Measurements from ENCODE around the gene TRABD.
"Not testable (repeated sequence)": the region's sequence is repeated elsewhere in the genome, so short reads cannot be mapped to it uniquely, and the experiment has no call there.

TRABD gene

DNA sequence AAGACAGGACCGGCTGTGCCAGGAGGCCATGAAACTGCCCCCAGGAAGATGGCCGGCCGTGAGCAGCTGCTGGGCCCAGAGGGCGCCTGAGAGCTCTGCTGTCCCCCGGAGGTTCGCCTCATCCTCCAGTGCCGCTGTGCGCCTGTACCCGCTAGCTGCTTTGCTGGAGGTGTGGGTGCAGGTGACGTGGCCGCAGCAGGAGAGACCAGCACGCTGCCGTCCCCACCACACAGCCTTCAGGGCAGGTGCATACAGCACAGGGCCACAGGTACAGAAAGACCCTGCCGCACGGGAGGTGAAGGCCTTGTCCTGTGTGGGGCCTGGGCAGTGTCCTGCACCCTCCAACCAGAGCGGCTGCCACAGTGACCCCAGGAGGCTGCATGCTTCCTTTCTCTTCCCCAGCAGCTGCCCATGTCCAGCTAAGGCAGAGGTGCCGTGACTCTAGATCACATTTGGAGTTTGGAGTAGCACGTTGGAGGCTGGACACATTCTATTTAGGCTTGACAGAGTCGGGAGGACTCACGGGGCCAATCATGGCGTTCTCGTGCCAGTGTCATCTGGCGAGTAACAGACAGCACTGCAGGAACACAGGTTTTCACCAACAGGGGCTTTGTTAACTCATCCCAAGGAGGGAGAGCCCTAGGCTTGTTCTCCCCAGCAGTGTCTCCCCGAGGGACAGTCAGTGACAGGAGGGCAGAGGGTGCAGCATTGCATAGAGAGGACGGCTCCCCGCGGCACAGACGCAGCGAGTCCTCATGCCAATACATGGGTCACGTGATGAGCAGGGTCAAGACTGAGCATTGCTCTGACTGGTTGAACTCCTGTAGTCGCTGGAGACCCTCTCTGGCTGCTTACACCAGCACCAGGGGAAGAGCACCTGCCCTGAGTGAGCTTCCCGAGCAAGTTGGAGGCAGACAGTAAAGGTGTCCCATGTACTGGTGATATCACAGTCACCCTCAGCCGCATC is 33.9 kb upstream of the TRABD start:
- no peak for DNase-seq (ENCODE audit: low read depth in 2 of 2)

DNA sequence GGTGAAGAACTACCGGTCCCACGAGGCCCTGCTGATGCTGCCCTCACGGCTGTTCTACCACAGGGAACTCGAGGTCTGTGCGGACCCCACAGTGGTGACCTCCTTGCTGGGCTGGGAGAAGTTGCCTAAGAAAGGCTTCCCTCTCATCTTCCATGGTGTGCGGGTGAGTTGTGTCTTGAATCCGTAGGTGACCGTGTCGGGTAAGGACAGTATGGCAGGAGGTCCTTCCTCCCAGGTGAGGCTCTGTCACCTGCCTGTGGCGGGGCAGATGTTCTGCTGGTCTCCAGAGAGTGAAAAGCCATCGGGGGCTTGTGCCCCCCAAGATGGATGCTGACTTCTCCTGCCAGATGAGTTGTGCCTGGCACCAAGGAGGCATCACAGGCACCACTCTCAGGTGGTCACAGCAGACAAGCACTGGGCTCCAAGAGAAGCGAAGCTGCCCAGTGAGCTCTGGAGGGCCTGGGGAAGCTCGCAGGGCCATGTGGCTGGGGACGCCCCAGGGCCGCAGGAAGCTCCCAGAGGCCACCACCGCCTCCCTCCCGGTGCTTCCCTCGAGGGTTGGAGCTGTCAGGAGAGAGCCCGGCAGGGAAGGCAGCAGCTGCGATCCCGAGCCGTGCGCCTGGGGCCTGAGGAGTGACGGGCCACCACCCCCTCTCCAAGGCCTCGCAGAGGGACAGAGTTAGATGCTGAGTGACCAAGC is 32.5 kb upstream of the TRABD start:
- DNase-seq (ENCODE audit: low read depth in 2 of 2) = no peak

DNA sequence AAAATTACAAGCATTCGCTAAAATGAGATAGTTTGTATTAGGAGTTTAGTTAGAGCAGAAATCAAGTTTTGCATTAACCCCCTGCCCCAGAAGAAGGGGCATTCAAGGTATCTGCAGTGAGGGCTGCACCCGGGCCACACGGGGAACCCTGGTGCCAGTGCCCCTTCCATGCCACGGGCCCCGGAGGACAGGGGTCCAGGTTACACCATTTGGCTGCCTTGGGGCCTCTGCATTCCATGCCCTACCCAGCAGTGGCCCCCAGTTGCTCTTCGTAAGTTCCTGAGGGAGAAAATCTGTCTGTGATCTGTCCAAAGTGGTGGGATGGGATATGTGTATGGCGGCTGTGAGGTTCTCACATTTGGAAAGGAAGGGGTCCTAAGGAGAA is 32.0 kb upstream of the TRABD start:
- no peak for DNase-seq (ENCODE audit: low read depth in 2 of 2)

DNA sequence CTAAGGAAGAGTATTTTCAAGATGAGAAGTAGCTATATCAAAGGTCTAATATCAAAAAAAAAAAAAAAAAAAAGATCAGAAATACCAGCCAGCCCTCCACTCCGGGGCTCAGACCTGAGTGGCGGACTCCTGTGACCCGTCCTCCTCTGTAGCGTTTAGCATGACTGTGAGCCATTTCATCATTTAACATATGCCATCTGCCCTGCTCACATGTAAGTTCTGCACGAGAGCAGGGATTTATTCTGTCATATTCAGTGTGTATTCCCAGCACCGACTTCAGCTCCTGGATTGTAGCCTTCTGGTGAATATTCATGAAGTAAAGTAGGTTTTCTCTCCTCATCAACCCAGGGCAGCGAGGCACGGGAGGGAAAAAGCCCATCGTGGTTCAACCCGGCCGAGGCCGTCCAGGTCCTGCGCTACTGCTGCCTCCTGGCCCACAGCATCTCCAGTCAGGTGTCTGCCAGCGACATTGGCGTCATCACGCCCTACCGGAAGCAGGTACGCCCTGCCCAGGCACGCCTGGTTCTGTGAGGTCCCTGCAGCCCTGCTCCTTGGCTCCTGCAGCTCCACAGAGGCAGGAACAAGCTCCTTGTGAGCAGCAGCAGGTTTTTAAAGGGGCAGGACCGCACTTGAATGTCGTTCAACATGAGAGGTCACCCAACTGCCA is 27.9 kb upstream of the TRABD start:
- DNase-seq (ENCODE audit: low read depth in 2 of 2) = no peak

DNA sequence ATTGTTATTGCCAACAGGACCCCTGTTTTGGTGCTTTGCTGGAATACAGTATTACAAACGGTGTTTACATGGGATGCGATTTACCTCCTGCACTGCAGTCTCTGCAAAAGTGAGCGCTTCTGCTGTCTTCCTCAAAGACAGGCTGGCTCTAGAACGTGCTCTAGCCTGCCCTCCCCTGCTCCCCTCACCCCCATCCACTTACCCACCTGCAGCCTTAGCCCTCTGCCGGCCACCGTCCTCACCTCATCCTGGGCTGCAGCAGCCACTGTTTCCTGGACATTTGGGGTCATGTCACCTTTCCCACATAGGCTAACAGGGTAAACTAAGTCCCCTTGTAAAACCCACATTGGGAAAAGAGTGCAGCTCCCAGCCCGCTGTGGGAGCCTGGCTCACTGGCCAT is 24.8 kb upstream of the TRABD start:
- DNase-seq (ENCODE audit: low read depth in 2 of 2) = no peak

DNA sequence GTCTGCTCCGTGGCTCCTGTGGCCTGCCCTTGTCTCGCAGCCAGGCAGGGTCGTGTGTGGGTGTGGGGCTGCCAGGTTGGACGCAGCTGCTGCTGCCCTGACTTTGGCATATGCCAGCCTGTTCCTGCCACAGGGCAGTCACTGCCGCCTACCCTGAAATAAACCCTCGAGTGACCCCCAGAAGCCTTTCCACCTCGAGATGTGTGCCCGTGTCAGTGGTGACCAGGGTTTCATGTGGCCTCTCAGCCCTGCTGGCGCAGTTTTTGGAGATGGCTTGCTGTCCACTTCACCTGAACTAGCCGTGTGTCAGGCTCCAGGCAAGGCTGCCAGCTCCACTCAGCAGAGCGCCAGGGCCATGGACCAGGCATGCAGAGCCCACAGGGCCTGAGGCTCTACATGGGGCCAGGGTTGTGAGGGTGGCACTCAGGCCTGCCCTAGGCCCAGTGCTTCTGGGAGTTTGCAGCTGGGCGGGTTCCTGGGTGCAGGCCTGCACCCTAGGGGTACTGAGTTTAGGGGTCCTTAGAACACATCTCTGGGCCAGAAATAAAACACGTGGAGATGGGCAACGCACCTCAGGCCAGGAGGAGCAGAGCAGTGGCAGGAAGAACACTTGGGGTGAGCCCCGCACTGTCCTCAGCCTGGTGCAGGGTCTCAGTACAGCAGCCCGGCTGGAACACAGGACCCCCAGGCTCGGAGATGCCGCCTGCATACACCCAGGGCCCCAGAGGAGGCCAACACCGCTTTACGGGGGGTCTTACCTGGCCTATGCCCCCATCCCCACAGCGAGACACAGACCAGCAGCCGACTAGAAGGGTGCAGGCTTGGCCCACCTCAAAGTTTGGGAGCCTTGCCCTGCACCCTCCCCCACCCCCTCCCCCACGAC is 24.0 kb upstream of the TRABD start:
- DNase-seq (ENCODE audit: low read depth in 2 of 2) = no peak

DNA sequence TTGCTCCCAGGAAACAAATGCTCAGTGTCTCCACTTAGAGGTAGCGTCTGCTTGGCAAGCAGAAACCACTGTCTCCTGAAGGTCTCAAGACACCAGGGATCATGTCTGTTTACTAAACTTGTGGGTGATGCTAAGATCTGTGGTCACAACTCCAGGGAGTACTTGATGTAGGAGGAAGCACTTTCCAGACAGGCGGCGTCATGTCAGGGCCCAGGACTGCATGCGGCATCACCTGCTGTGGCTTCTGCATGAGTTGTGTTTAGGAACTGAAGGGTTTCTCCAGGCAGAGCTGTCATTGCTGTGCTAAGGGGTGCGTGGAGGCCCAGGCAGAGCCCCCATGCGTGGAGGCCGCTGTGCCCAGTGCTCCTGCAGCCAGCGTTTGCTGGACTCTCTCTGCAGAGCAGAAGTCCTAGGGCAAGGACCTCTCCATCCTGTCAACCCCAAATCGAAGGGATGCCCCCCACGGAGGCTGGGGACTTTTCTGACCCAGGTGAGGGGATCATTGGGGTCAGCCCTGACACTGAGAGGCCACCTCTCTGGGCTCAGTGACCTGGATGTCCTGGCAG is 23.2 kb upstream of the TRABD start:
- DNase-seq (ENCODE audit: low read depth in 2 of 2) = no peak

DNA sequence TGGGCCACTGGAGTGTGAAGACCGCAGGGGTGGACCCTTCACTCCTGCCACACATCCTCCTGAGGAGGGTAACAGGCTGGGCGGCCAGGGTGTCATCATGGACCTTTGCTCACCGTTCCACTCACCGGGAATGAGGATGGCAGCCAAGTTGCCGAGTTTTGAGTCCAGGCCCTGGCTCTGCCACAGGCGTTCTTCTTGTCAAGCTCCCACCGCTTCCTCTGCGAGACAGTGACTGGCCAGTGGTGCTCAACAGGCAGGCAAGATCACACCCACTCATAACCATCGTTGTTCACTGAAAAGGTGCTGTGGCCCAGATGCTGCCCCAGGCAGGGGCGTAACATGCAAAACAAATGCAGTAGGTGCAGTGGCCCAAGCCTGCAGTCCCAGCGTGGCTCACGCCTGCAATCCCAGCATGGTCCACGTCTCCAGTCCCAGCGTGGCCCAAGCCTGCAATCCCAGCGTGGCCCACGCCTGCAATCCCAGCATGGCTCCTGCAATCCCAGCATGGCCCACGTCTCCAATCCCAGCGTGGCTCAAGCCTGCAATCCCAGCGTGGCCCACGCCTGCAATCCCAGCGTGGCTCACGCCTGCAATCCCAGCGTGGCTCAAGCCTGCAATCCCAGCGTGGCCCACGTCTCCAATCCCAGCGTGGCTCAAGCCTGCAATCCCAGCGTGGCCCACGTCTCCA is 20.1 kb upstream of the TRABD start:
- DNase-seq (ENCODE audit: low read depth in 2 of 2) = no peak

DNA sequence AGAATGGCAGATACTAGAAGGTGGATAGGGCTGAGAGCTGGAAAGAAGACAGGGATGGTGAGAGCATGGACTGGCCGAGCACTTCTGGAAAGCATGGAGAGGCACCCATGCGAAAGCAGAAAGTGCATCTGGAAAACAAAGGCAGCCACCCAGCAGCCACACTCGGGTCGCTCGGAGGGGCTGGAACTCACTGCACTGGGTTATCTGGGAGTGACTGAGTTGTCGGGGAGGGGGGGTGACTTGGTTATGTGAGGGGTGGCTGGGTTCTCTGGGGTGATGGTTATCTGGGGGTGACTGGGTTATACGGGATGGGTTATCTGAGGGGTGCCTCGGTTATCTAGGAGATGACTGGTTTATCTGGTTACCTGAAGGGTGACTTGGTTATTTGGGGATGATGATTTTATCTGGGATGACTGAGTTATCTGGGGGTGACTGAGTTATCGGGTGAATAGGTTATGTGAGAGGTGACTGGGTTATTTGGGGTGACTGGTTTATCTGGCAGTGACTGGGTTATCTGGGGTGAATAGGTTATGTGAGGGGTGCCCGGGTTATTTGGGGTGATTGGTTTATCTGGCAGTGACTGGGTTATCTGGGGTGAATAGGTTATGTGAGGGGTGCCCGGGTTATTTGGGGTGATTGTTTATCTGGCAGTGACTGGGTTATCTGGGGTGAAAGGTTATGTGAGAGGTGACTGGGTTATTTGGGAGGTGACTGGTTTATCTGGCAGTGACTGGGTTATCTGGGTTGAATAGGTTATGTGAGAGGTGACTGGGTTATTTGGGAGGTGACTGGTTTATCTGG is 17.8 kb upstream of the TRABD start:
- no peak for DNase-seq (ENCODE audit: low read depth in 2 of 2)

DNA sequence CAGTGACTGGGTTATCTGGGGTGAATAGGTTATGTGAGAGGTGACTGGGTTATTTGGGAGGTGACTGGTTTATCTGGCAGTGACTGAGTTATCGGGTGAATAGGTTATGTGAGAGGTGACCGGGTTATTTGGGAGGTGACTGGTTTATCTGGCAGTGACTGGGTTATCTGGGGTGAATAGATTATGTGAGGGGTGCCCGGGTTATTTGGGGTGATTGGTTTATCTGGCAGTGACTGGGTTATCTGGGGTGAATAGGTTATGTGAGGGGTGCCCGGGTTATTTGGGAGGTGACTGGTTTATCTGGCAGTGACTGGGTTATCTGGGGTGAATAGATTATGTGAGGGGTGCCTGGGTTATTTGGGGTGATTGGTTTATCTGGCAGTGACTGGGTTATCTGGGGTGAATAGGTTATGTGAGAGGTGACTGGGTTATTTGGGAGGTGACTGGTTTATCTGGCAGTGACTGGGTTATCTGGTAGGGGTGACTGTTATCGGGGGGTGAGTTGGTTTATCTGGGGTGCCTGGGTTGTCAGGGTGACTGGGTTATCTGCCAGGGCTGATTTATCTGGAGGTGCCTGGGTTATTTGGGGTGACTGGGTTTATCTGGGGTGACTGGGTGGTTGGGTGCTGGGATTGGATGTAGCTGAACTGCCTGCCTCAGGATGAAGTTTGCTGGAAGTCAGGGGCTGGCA is 17.1 kb upstream of the TRABD start:
- not testable (repeated sequence) for DNase-seq (ENCODE audit: low read depth in 2 of 2)

DNA sequence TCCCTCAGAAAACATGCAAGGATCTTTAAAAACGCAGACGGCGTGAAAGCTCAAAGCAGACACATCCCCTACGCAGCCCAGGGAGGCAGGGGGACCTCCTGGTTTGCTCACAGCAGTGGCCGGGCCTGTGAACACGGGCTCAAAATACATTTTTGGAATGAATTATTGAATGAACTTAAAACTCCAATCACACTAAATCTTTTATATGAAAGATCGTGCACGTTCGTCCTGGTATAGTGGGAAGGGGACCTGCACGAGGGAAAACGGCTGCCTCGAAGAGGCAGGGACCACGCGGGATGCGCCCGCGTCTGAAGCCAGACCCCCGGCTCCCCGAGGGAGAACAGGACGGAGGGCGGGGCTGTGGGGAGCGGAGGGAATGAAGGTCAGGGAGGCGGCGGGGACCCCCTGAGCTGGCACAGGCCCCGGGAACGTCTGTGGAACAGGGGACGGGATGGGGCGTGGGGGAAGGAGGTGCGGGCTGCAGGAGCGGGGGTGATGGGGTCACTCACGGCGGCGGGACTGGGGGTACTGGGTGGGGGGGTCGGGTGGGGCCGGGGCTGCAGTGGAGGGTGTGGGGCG is 16.4 kb upstream of the TRABD start:
- DNase-seq (ENCODE audit: low read depth in 2 of 2) = no peak

DNA sequence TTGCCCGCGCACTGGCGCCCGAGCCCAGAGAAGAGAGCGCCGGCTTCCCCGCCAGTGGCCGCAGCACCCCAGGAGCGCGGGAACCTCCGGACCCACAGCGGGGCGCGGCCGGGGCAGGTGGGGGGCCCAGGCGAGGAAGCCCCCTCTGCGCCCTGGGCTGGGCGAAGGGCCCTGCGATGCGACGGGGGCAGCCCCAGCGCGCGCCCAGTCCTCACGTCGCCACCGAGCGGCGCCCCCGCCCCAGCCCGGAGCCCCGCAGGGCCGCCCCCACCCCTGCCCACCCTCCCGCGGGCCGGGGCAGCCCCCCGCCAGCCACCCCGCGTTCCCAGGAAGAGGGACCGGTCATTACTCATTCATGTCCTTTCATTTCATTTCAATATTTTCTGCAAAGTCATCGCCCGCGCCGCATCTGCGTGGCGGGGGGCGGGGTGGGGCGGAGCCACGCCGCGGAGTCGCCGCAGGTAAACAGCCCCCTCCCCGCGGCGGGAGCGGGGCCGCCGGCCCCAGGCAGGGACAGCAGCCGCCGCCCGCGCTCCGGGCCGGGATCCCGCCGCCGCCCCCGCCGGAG is 15.9 kb upstream of the TRABD start:
- DNase-seq (ENCODE audit: low read depth in 2 of 2) = no peak

DNA sequence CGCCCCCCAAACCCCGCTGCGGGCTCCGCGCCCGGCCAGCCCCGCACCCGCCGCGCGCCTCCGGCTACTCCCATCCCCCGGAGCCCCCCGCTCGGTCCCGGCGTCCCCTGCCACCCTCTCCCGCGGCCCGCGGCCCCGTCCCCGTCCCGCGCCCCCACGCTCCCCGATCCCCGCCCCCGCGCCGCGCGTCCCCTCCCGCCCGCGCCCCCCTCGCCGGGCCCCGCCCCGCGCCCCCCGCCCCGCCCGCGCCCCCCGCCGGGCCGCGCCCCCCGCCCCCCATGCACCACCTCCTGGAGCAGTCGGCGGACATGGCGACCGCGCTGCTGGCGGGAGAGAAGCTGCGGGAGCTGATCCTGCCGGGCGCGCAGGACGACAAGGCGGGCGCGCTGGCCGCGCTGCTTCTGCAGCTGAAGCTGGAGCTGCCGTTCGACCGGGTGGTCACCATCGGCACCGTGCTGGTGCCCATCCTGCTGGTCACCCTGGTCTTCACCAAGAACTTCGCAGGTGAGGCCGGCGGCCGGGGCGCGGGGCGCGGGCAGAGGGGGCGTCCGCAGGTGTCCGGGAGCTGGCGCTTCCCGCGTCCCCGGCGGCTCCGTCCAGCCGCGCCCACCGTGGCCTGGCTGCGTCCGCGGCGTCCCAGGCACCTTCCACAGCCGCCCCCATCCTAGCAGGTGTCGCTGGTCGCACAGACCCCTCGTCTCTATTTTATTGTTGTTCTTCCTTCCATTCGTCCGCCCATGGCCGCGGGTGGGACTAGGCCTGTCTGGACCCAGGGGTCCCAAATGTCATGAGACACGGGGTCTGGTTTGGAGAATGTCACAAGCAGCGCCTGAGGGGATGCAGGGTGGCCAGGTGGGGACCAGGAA is 15.0 kb upstream of the TRABD start, which contains the start of gene PANX2:
Gene PANX2 (plus strand): TSS at position 279 of the 866 bp plus-strand sequence. CDS start 0 bp downstream, at position 279.
- DNase-seq (ENCODE audit: low read depth in 2 of 2) = no peak

DNA sequence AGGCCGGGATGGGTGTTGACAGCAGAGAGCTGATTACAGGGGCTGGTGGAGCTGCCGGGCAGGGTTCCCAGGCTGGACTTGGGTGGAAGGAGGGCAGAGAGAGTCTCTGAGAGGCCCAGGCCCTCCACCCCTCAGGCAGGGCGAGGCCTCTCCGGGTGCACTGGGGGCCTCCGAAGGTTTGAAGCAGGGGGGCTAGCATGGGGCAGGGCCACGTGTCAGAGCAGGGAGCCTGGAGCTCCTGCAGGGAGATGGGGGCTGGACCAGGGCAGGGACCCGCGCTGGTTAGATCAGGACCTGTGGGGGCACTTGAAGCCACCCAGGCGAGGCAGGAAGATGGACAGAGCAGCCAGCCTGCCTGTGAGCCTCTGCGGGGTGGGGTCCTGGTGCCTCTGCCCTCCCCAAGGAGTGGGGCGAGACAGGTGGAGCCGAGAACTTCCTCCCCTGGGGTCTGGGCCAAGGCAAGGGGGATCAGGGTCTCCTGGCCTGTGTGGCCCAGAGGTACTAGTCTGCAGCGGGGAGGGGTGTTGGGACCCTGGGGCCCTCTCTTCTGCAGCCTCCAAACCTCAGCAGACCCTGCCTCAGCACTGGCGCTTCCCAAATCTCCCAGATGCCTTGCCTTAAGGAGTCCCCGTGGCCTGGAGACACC is 14.3 kb upstream of the TRABD start:
- DNase-seq (ENCODE audit: low read depth in 2 of 2) = no peak

DNA sequence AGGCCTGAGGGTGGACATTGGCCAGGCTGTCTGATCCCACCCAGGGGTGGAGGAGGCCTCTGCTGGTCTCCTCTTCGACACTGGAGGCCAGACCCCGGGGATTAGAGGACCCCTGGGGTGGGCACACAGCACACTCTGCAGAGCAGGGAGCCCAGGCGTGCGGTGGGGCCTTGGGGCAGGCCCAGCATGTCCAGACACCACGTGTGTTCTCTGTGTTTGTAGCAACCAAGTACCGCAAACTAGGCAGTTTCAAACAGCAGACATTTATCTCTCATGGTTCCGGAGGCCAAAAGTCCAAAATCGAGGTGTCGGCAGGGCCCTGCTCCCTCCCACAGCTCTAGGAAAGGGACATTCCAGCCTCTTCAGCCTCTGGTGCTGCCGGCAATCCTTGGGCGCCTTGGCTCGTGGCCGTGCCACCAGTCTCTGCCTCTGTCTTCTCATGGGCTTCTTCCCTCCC is 13.7 kb upstream of the TRABD start:
- DNase-seq (ENCODE audit: low read depth in 2 of 2) = no peak

DNA sequence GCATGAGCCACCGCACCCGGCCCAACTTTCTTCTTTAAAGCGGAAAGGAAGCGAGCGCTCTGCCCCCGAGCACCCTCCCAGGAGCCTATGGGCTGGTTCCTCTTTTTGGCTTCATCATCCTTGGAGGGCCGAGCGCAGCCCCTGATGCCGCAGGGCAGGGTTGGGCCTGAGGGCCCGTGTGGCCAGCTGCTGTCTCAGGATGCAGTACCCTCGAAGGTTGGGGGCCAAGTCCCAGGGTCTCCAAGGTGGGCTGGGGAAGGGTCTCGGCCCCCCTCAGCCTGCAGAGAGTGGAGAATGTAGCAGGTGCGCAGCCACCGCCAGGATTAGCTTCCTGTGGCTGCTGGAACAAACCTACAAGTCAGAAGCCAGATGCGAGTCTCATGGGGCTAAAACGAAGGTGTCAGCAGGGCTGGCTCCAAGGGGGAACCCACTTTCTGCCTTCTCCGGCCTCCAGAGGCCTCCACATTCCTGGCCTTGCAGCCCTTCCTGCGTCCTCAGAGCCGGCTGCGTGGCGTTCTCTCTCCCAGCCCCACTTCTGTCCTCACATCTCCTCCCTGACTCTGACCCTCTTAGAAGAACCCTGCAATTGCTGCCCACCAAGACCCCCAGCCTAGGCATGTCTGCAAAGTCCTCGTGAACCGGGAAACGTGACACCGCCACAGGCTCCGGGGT is 12.3 kb upstream of the TRABD start:
- DNase-seq (ENCODE audit: low read depth in 2 of 2) = no peak
